KG1 (cell line): ENCODE measurements around the gene PLP1.

Experiments
- DNase-seq: peaks from one replicate; lab custom pipeline; 2025; lab: John Stamatoyannopoulos, UW

PLP1 gene

GRCh38 chrX:103830848-103831247, 54.2 kb downstream of the PLP1 start:
- no peak for DNase-seq

- no peak for DNase-seq
These were observed 54.7 kb downstream of the PLP1 start for GRCh38 chrX:103831342-103831802.

DNA sequence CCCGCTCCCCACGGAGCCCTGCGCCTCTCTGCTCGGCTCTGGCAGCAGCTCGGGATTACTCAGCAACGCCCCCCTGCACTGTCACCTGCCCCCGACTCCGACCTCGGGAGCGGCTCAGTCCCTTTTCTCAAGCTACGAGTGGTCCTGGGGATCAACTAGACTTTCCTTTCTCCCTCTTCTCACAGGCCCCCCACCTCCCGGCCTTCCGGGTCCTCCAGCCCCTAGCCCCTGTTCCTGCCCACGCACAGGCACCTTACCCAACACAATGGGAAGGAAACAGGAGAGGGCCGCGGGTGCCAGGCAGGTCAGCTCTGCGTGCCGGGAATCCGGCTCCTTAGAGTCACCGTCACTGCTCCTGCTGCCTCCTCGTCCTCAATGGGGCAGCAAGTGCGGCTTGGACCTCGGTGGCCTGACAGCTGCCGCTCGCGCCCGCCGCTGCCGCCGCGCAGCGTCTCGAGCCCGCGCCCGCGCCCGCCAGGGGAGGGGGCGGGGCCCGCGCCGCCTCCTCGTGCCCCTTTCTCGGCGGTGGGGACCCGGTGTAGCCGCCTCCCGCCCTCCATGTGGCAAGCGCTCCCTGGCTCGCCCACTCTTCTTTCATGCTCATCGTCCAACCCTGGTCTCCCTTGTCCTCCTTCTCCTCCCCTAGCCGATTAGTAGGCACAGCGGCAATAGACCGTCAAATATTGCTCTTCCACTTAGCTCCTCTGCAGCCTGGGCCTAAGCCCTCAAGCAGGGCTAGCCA, 55.3 kb downstream of the PLP1 start, which contains the start of gene RAB9B:
TSS of gene RAB9B (minus strand) at position 455 of the 742 bp plus-strand sequence. CDS start 6,473 bp downstream, outside the sequence.
- DNase-seq, result no peak

GRCh38 chrX:103839404-103839803, 62.8 kb downstream of the PLP1 start:
- no peak for DNase-seq
